Spleen (tissue), 7 donors: ENCODE results near the gene ARSI.

Experiments
- POLR2A ChIP-seq, 3 donors: fragments of 450-650 bp; IDR thresholded peaks; one replicate each; pipeline ENCODE4 v1.5.1; 2017; ENCODE audit warnings: antibody characterized with exemption in 3 of 3, mild to moderate bottlenecking in 1 of 3
- POLR2AphosphoS5 ChIP-seq, 3 donors: sonication (generic); formaldehyde crosslinking; IDR thresholded peaks; one replicate each; pipeline ENCODE4 v1.5.1; 2017; ENCODE audit warnings: antibody characterized with exemption in 3 of 3
- TF ChIP-seq, protein P1 (sequence below), 11 experiments: fragments of 200-600 bp in 7 of 11; fragments of 450-650 bp in 4 of 11; sonication (generic) in 4 of 11; IDR thresholded peaks in 8 of 11; conservative IDR thresholded peaks in 3 of 11; 1 replicate in 7 of 11; 2 replicates in 4 of 11; pipeline versions ENCODE4 v1.4.0 to v1.8.0; 2016 to 2021; ENCODE audit warnings: antibody characterized with exemption in 11 of 11, inconsistent platforms in 4 of 11, mild to moderate bottlenecking in 1 of 11
- donor health status: DM: no; HTN: no; CAD: no; lungs with moderate emphysema.
- donor health status: DM: no; HTN: no; CAD: no.
- donor health status: DM: no; HTN: no; CAD: no.

DNA sequence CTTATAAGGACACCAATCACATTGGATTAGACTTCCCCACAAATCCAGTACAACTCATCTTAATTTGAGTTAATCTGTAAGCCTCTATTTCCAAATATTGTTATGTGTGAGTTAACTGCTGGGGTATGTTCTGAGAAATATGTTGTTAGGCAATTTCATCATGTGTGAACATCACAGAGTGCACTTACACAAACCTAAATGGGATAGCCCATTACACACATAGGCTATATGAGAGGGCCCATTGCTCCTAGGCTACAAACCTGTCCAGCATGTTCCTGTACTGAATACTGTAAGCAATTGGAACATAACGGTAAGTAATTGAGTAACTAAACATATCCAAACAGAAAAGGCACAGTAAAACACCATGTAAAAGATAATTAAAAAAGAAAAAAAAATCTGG, 19.1 kb upstream of the ARSI start:
- no peak for TF ChIP-seq POLR2A (IDR thresholded peaks at IDR 0.05)
- TF ChIP-seq, protein P1, sequence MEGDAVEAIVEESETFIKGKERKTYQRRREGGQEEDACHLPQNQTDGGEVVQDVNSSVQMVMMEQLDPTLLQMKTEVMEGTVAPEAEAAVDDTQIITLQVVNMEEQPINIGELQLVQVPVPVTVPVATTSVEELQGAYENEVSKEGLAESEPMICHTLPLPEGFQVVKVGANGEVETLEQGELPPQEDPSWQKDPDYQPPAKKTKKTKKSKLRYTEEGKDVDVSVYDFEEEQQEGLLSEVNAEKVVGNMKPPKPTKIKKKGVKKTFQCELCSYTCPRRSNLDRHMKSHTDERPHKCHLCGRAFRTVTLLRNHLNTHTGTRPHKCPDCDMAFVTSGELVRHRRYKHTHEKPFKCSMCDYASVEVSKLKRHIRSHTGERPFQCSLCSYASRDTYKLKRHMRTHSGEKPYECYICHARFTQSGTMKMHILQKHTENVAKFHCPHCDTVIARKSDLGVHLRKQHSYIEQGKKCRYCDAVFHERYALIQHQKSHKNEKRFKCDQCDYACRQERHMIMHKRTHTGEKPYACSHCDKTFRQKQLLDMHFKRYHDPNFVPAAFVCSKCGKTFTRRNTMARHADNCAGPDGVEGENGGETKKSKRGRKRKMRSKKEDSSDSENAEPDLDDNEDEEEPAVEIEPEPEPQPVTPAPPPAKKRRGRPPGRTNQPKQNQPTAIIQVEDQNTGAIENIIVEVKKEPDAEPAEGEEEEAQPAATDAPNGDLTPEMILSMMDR (IDR thresholded peaks at IDR 0.05 in 8 of 11, conservative IDR thresholded peaks at IDR 0.05 in 3 of 11): no peak
- no peak for TF ChIP-seq POLR2AphosphoS5 (IDR thresholded peaks at IDR 0.05)
